ENCODE measurements around the gene ULK1.

ULK1 gene

GRCh38 chr12:131909752-131910219 is 15.4 kb downstream of the ULK1 start:
- DNase-seq: no peak

DNA sequence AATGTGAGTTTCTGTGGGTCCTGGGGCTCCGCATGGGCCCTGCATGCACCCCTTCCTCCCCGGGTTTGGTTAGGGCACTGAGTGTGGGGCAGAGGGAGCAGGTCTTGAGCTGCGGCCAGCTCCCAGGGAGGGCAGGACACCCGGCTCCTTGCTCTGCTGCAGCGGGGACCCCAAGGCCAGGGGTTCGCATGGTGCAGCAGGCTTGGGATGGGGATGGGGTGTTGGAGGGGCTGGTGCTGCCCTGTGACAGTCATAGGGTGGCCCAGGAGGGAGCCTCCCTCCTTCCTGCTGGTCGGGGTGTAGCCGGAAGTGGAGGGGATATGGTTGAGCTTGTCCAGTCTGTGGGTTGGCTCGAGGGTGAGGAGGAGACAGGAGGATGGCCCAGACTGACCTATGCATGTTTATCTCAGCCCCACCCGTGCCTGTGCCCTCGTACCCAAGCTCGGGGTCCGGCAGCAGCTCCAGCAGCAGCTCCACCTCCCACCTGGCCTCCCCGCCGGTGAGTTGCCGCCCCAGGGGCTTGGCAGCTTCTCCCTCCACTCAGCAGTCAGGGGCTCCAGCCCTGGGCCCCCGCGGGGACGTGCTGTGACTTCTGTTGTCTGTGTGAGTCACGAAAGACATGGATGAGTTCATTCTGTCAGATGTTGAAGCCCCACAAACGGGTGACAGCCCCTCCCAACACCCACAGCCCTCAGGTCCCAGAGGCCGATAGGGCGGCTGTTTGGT is 16.0 kb downstream of the ULK1 start:
- no peak for DNase-seq

DNA sequence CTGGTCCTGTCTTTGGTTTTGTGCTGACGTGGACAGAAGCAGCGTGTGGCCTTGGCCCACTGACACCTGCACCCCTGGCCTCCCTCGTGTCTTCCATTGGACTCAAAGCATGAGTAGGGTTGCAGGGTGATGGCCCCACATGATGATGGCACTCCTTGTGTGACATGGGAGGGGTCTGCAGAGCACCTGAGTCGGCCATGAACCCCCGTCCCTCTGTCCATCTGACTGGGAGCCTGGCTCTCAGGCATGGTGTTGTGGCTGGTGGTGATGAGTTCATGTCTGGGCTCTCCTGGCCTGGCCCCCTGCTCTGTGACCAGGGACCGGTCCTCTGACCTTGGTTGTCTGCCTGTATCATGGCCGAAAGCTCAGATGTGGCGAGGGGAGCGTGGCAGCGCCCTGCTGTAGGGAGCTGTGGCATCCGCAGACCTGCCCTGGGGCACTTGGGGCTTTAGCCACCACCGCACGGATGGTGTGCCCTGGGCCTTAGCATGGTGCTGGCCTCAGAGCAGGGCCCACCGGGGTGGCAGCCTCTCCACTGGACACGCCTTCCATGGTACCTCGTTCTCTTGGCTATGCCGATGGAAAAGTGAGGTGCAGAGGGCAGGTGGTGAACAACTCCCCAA is 16.7 kb downstream of the ULK1 start:
- DNase-seq: no peak

DNA sequence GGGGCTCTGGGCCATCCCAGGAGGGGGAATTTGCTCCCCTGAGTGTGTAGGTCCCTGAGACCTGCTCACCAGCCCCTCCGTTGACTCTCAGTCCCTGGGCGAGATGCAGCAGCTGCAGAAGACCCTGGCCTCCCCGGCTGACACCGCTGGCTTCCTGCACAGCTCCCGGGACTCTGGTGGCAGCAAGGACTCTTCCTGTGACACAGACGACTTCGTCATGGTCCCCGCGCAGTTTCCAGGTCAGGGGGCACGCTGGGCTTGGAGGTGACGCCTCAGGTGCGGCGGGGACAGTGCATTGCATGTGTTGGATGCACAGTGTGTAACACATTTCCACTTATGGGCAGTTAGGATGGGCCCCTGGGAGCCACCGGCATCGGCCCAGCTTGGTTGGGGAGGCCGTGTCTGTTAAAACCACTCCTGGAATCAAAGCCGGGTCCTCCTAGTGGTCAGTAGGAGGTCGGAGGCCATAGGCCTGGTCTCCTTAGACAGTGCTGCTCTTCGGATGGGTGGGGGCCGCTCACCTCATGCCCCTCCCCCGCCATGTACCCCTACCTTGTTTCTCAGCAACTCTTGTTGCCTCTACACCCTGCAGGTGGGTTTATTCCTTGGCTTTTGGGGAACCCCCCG is 17.5 kb downstream of the ULK1 start:
- DNase-seq: no peak

DNA sequence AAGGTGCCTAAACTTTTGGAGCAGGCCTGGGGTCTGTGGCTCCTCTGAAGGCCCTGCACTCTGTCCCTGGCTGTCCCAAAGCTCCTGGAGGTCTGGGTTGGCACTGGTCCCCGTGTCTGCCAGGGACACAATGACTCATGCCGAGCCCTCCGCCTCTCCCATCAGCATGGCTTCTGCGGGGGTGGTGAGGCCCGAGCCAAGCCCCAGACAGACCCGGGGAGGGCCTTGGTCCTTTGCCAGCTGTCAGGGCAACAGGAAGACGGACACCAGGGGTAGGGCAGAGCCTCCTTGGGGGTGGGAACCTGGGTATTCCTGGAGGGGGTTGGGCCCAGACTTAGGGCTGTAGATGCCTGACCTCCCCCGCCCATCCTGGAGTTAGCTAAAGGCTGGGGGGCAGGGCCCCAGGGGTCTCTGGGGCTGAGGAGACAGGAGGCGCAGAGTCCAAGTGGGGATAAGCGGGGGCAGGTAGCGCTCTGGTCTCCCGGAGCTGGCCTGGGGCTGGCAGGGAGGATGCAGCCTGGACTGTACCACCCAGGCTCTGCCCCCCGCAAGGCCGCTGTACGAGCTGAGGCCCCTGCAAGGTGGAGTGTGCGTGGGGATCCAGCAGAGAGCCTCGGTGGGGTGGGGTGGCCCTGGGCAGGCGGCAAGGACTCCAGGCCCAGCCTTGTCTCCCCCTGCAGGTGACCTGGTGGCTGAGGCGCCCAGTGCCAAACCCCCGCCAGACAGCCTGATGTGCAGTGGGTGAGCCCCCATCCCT is 18.3 kb downstream of the ULK1 start:
- DNase-seq: no peak

GRCh38 chr12:131913666-131914065 is 19.2 kb downstream of the ULK1 start:
- DNase-seq: no peak

DNA sequence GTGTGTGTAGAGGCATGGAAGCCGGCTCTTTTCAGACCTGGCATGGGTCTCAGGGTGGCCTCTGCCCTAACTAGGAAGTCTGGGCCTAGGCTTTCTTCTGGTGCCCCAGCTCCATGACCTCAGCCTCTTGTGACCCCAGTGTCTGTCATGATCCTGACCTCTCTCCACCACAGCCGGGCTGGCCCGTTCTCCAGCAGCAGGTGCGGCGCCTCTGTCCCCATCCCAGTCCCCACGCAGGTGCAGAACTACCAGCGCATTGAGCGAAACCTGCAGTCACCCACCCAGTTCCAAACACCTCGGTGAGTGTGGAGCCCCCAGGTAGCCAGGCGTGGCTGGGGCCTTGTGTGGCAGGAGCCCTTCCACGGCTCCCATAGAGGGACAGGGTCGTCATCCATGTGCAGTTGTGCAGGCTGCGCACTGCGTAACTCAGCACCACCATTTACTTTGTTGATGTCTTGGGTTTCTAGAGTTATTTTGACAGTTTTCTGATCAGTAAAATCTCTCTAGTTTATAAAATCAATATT is 19.8 kb downstream of the ULK1 start:
- DNase-seq: no peak

GRCh38 chr12:131915000-131915689 is 20.7 kb downstream of the ULK1 start:
- no peak for DNase-seq

DNA sequence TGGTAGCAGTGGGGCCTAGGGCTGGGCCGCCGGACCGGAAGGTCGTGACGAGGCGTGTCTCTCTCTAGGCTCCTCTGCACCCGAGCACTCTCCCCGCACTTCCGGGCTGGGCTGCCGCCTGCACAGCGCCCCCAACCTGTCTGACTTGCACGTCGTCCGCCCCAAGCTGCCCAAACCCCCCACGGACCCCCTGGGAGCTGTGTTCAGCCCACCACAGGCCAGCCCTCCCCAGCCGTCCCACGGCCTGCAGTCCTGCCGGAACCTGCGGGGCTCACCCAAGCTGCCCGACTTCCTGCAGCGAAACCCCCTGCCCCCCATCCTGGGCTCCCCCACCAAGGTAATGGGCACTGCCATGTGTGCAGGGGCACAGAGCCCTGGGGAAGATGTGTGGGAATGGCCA is 21.4 kb downstream of the ULK1 start:
- DNase-seq: no peak

DNA sequence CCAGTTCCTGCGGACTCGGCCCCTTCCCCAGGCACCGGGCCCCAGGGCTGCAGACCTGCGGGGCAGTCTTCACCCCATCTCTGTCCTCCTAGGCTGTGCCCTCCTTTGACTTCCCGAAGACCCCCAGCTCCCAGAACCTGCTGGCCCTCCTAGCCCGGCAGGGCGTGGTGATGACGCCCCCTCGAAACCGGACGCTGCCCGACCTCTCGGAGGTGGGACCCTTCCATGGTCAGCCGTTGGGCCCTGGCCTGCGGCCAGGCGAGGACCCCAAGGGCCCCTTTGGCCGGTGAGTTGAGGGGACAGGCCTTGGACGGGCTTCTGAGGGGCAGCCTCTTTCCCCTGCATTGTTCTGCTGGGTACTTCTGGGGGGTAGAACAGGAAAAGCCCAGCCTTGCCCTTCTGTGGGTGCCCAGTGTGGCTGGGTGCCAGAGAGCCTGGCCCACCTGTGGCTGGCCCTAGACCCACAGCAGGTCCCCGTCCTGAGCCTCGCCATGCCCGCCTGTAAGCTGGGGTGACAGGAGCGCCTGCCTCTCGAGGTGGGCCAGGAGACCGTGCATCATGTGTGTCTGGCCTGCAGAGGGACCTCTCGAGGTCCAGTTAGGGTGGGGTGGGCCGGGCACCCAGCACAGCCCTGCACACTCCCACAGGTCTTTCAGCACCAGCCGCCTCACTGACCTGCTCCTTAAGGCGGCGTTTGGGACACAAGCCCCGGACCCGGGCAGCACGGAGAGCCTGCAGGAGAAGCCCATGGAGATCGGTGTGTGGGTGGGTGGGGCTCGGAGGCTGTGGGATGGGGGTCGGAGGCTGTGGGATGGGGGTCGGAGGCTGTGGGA is 22.1 kb downstream of the ULK1 start:
- no peak for DNase-seq

DNA sequence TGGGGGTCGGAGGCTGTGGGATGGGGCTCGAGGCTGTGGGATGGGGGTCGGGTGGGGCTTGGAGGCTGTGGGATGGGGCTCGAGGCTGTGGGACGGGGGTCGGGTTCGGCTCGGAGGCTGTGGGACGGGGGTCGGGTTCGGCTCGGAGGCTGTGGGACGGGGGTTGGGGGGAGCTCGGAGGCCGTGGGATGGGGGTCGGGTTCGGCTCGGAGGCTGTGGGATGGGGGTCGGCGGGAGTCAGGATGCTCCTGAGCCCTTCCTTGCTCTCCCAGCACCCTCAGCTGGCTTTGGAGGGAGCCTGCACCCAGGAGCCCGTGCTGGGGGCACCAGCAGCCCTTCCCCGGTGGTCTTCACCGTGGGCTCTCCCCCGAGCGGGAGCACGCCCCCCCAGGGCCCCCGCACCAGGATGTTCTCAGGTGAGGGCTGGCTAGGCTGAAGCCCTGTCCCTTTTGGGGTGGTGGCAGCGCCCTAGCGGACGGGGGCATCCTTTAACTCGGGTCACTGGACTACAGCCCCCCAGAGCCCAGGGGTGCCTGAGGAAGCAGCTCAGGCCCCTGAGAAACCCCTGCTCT is 22.8 kb downstream of the ULK1 start:
- DNase-seq: no peak

DNA sequence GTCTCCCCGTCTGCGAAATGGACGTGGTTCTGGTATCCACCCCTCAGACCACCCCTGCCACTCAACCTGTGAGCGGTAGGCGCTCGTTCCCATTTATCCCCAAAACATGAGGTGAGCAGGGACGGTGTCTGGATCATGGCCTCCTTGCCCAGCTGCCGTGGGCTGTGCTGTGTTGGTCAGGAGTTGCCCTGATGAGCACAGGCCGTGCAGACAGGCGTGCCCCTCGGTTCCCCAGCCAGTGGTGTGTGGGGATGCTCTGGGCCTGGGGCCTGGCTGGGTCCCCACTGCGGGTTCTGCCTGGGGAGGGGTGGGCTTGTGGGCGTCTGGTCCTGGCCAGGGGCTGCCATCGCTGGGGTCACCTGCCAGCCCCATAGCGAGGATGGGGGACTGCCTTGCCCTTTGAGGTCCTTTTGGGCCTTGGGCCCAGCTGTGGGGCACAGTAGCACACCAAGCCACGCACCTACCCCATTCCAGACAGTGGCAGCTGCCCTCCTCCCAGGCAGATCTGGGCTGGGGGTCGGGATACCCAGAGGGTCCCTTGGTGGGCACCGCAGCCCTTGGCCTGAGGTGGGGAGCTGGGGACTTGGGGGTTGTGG is 23.4 kb downstream of the ULK1 start:
- DNase-seq: no peak

DNA sequence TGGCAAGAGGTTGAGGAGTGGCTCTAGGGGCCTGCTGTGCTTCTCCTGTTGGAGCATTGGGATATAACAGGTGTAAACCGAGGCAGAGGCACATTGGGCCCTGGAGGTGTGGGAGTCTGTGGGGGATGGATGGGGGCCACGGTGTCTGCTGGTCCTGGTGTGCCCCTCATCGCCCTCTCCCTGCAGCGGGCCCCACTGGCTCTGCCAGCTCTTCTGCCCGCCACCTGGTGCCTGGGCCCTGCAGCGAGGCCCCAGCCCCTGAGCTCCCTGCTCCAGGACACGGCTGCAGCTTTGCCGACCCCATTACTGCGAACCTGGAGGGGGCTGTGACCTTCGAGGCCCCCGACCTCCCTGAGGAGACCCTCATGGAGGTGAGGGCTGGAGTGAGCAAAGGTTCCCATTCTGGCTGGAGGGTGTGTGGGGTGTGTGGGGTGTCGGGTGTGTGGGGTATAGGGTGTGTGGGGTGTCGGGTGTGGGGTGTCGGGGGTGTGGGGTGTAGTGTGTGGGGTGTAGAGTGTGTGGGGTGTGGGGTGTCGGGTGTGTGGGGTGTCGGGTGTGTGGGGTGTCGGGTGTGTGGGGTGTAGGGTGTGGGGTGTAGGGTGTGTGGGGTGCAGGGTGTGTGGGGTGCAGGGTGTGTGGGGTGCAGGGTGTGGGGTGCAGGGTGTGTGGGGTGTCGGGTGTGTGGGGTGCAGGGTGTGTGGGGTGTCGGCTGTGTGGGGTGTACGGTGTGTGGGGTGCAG is 24.1 kb downstream of the ULK1 start:
- no peak for DNase-seq

DNA sequence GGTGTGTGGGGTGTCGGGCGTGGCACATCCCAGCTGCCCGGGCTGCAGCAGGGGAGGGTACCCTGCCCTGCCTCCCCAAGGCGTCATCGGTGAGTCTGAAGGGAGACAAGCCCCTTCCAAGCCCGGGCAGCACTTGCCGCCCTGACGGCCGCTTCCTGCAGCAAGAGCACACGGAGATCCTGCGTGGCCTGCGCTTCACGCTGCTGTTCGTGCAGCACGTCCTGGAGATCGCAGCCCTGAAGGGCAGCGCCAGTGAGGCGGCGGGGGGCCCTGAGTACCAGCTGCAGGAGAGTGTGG is 24.6 kb downstream of the ULK1 start:
- no peak for DNase-seq

DNA sequence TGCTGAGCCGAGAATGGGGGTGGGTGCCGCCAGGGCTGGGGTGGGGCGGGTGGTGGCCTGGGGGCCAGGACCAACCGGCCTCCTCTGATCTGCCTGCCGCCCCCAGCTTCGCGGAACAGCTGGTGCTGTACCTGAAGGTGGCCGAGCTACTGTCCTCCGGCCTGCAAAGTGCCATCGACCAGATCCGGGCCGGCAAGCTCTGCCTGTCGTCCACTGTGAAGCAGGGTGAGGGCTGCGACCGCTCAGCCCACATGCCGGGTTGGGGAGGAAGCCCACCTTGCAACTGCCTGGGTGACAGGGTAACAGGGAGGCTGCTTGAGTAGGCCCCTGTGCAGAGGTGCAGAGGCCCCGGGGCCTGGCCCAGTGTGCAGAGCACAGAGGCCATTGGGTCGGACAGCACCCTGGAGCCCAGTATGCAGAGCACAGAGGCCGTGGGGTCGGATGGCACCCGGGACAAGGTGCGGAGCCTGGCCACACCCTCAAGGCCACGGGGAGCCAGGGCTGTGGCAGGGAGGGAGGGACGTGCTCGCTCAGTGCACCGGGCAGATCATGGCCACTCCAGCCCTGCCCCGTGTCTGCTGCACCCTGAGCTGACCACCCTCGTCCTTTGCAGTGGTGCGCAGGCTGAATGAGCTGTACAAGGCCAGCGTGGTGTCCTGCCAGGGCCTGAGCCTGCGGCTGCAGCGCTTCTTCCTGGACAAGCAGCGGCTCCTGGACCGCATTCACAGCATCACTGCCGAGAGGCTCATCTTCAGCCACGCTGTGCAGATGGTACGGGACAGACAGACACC is 25.1 kb downstream of the ULK1 start:
- no peak for DNase-seq

- no peak for DNase-seq
Observed at GRCh38 chr12:131920157-131920508, 25.7 kb downstream of the ULK1 start.

- DNase-seq: no peak
Observed at GRCh38 chr12:131920902-131921840, 26.7 kb downstream of the ULK1 start.

Data from NCI-H2029 (cell line).